Thyroid gland (tissue), 4 donors: ENCODE data around the gene PCARE.

ENCODE experiments used
- POLR2A ChIP-seq, 2 donors: fragments of 450-650 bp; IDR thresholded peaks; one replicate each; pipeline ENCODE4 v1.6.1; 2017; ENCODE audit warnings: antibody characterized with exemption in 2 of 2, mild to moderate bottlenecking in 2 of 2, moderate library complexity in 1 of 2
- TF ChIP-seq, protein P1 (sequence below), 6 experiments: fragments of 200-600 bp in 3 of 6; fragments of 450-650 bp in 3 of 6; sonication (generic) in 3 of 6; IDR thresholded peaks; one replicate each; pipeline ENCODE4 v1.5.1; 2016 to 2019; ENCODE audit warnings: antibody characterized with exemption in 6 of 6, mild to moderate bottlenecking in 2 of 6, inconsistent platforms in 1 of 6, moderate library complexity in 1 of 6

DNA sequence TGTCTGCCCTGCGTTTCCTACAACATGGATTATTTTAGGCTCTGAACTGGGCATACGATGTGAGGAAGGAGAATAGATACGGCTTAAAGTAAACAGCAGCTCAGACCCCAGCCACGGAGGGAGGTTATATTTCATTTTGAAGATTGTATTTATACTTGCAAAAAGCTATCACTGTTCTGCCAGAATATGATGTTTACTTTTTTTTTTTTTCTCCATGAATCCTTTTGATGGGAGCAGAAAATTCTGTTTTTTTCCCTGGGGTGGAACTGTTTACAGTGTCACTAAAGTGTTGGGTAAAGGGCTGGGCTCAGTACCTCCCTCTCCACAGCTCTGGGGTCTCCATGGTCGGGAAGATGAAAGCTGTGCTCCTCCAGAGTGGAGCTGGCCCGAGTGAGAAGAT is 13.1 kb downstream of the PCARE start:
- TF ChIP-seq, protein P1, sequence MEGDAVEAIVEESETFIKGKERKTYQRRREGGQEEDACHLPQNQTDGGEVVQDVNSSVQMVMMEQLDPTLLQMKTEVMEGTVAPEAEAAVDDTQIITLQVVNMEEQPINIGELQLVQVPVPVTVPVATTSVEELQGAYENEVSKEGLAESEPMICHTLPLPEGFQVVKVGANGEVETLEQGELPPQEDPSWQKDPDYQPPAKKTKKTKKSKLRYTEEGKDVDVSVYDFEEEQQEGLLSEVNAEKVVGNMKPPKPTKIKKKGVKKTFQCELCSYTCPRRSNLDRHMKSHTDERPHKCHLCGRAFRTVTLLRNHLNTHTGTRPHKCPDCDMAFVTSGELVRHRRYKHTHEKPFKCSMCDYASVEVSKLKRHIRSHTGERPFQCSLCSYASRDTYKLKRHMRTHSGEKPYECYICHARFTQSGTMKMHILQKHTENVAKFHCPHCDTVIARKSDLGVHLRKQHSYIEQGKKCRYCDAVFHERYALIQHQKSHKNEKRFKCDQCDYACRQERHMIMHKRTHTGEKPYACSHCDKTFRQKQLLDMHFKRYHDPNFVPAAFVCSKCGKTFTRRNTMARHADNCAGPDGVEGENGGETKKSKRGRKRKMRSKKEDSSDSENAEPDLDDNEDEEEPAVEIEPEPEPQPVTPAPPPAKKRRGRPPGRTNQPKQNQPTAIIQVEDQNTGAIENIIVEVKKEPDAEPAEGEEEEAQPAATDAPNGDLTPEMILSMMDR (IDR thresholded peaks at IDR 0.05), result no peak
- TF ChIP-seq POLR2A (IDR thresholded peaks at IDR 0.05), result no peak
